LNCAP (cell line): ENCODE results near the gene TXK.

ENCODE experiments used
- TF ChIP-seq, protein P1 (sequence below): fragments of 450-650 bp; IDR thresholded peaks from 2 replicates; pipeline ENCODE4 v1.5.1; 2017; ENCODE audit warnings: mild to moderate bottlenecking

TXK gene

DNA sequence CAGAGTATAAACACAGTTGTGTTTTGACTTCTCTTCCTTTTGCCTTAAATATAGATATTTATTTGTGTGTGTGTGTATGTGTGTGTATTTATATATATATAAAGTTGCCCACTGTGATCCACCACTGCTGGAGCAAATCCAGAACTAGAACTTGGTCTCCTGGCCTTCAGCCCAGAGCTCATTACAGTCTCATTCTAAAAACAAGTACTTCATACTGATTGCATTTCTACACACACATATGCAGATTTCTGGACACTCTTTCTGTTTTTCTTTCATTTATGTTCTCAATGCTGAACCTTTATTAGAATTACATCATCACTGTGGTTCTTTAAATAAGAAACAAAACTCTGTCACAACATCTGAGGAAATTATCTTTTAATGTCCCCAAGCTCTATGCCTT is 381 bp downstream of the TXK start:
- TF ChIP-seq, protein P1, sequence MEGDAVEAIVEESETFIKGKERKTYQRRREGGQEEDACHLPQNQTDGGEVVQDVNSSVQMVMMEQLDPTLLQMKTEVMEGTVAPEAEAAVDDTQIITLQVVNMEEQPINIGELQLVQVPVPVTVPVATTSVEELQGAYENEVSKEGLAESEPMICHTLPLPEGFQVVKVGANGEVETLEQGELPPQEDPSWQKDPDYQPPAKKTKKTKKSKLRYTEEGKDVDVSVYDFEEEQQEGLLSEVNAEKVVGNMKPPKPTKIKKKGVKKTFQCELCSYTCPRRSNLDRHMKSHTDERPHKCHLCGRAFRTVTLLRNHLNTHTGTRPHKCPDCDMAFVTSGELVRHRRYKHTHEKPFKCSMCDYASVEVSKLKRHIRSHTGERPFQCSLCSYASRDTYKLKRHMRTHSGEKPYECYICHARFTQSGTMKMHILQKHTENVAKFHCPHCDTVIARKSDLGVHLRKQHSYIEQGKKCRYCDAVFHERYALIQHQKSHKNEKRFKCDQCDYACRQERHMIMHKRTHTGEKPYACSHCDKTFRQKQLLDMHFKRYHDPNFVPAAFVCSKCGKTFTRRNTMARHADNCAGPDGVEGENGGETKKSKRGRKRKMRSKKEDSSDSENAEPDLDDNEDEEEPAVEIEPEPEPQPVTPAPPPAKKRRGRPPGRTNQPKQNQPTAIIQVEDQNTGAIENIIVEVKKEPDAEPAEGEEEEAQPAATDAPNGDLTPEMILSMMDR: no peak

DNA sequence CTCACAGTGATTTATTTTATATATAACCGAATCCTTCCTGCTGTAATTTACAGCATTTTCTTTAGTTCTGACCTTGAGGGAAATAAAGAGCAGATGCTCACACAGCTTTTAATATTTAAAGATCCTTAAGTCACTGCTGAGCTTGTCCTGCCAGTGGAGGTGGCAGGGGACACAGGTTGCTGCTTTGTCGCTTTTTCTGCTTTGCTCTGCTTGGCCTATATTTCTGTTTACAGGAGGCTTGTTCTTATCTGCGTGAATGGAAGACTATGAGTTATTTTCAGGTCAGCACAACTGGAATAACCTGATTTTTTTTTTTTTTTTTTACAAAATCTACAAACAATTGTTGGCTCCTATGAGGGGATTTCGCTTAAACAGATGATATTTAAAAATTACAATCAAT is 2.3 kb downstream of the TXK start:
- TF ChIP-seq, protein P1: no peak

GRCh38 chr4:48130100-48130499 is 4.0 kb downstream of the TXK start:
- TF ChIP-seq, protein P1: no peak

DNA sequence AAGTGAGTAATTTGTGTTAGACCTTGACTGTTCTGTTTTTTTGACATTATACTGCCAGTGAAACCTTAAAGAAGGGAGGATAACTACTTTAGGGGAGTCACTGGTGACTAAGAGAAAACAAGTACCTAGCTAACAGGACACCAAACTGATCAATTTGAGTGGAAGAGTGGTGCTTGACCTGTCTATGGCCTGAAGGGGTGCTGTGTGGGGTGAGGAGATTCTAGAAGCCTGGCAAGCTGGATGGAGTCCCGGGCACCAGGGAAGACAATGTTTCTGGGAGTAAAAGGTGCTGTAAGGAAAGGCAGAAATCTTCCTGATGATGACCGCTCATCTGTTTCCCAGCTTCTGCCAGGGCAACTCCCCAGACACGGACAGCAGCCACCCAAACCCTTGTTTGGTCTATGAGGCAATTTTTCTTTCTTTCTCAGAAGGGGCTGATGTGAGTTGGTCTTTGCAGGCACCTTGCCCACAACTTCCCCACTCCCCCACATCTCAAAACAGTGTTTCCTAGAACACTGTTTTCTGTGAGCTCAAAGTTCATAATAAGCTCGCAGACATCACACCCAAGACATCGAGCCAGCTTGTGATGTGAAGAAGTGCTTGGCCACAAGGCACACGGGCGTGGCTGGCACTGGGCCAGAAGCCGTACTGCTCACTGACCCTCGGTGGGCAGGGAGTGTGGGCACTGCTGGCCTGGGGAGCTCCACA is 4.6 kb downstream of the TXK start:
- TF ChIP-seq, protein P1: no peak

DNA sequence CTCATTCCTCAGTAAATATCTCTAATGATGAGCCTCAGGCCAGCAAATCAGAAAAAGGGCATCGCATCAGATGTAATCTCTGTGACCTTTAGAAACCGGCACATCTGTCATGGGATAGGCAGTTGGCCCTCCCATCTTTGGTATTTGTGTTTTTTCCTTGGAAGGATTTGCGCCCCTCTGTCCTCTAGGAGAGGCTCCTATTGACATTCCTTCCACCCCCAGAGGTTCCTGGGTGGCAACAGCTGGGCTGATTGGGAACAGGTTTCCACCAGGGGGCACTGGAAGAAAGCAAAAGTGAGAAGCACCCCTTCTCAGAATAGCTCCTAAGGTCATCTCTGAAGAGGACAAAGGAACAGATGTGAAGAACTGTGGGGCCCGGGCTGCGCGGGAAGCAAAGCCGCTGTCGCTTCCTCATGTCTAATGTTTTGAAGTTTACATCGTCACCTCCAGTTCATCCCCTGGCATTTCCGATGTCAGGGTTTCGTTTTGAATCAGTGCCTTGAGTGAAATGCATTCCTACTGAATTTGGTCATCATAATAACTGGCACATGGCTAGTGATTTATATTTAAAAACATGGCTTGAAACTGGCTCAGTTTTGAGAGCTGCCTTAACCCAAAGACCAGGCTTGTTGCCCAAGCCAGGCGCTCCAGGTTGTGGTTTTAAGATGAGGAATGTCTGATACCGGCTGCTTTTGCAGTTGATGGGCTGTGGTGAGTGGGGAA is 6.2 kb downstream of the TXK start:
- TF ChIP-seq, protein P1: peak; percentile 61

DNA sequence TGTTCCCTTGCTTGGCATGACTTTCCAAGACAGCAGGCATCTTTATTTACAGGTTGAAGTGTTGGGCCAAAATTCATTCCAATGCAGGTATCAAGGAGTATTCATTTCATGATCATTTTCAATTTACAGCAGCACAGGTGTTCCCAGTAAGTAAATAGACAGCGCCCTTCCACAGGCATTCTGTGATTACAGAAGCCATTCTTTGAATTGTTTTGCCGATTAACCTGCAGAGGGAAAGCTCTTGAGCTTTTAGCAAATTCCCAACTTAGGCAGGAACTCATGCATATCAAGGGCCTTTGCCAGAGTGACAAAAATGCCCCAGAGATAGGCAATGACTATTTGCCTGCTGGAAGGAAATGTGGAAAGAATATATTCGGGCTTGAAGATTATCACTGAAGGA is 6.8 kb downstream of the TXK start:
- TF ChIP-seq, protein P1: no peak

GRCh38 chr4:48126621-48127020 is 7.4 kb downstream of the TXK start:
- TF ChIP-seq, protein P1: no peak
